Testis (tissue), 3 donors: ENCODE measurements around the gene PPP1R1A. TPM values are rescaled to one million over a fixed set of nuclear protein-coding genes. Genes with fewer than 3 reads are reported as not detected.
A peak's percentile ranks its signal among the peaks of the same experiment; 100 is the strongest.

Experiments
- DNase-seq: peaks from one replicate; pipeline ENCODE4 v3.0.0-alpha.2; 2019
- H3K27ac ChIP-seq, 2 donors: fragments of 200-600 bp; sonication (generic); one replicate each; pipeline ENCODE4 v1.5.1; 2019
- H3K27me3 ChIP-seq: fragments of 200-600 bp; sonication (generic); one replicate; pipeline ENCODE4 v1.5.1; 2019
- H3K36me3 ChIP-seq: fragments of 200-600 bp; sonication (generic); one replicate; pipeline ENCODE4 v1.5.1; 2017; ENCODE audit warnings: low read depth; ENCODE audit errors: missing control alignments
- H3K4me1 ChIP-seq: fragments of 200-600 bp; sonication (generic); one replicate; pipeline ENCODE4 v1.5.1; 2019
- H3K4me3 ChIP-seq, 2 donors: fragments of 200-600 bp; sonication (generic); one replicate each; pipeline ENCODE4 v1.5.1; 2017 to 2019
- H3K9me3 ChIP-seq: fragments of 200-600 bp; sonication (generic); one replicate; pipeline ENCODE4 v1.5.1; 2017
- CTCF ChIP-seq, 3 experiments: fragments of 450-650 bp in 2 of 3; fragments of 200-600 bp in 1 of 3; sonication (generic) in 1 of 3; IDR thresholded peaks; one replicate each; pipeline ENCODE4 v1.5.1; 2016 to 2019; ENCODE audit warnings: antibody characterized with exemption in 3 of 3, mild to moderate bottlenecking in 2 of 3, moderate library complexity in 1 of 3
- POLR2A ChIP-seq: fragments of 450-650 bp; IDR thresholded peaks from one replicate; pipeline ENCODE4 v1.6.1; 2017; ENCODE audit warnings: antibody characterized with exemption, mild to moderate bottlenecking, moderate library complexity
- WGBS, 2 donors: methylation state at CpG; one replicate each; pipeline ENCODE4 v1.1.5; 2018; 5-methylcytosine and 5-hydroxymethylcytosine counted together
- intact Hi-C: fragments of 100-400 bp; cut with DNase I; formaldehyde crosslinking; loops from one replicate; pipeline ENCODE4 v1.15.1; 2023; ENCODE audit warnings: low total_unique reads
- polyA plus RNA-seq: library from polyadenylated mRNA; stranded (reverse); fragments of 350-450 nt; fragmentation: Illumina TruSeq; extraction: RNeasy Lipid Tissue Mini Kit (QIAGEN cat#74804); gene quantifications from one replicate; pipeline ENCODE4 v1.2.3, GENCODE V29; 2014; ENCODE audit warnings: low read depth, low replicate concordance; ENCODE audit not compliant: insufficient read depth
- total RNA-seq, 2 donors: library from RNA; depleted of rRNA; stranded (reverse); fragments of >200 nt; gene quantifications; one replicate each; pipeline ENCODE4 v1.2.3, GENCODE V29; 2016

PPP1R1A gene
- total and polyA plus RNA-seq, 3 donors from 2014 or later: 6.1 to 6.9 (median 6.3) TPM

DNA sequence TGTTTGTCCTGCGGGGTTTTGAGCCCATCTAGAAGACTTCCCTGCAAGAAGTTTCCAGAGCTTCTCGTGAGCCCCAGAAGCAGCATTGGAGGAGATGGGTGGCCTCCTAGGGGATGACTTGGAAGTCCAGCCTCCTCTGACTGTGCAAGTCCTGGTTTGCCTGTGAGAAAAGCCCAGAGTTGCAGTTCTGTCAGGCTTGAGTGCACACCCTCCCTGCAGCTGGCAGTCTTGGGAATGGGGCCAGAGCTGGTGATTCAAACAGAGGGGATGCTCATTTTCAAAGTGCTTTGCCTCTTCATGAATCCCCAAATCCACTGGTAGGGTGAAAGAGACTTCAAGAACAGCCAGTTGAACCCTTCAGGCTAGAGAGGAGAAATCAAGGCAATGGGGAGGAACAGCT lies 3.9 kb upstream of the PPP1R1A start:
- intact Hi-C loops: no loop called here

GRCh38 chr12:54590978-54591591 lies 2.6 kb upstream of the PPP1R1A start:
- intact Hi-C loops: no loop called here
- no peak overlapping the region for H3K4me3 ChIP-seq
- no peaks in the 10 kb centered on the region for H3K9me3 ChIP-seq
- TF ChIP-seq CTCF (IDR thresholded peaks at IDR 0.05): no peak
- TF ChIP-seq POLR2A: no peak
- H3K4me1 ChIP-seq: peaks cover 13% of the 10 kb centered on the region
- DNase-seq: no peak
- no peaks in the 10 kb centered on the region for H3K36me3 ChIP-seq
- H3K27me3 ChIP-seq: no peaks in the 10 kb centered on the region
- 75 to 84% methylated on average over 7 of the region's 7 CpGs for WGBS, 2 donors
- no peak overlapping the region for H3K27ac ChIP-seq

More for the DNA sequence above, 3.9 kb upstream of the PPP1R1A start:
- no peak for DNase-seq
- TF ChIP-seq CTCF (IDR thresholded peaks at IDR 0.05): no peak
- no peak for TF ChIP-seq POLR2A
- H3K27me3 ChIP-seq: no peaks in the 10 kb centered on the region
- H3K36me3 ChIP-seq: no peaks in the 10 kb centered on the region
- no peak overlapping the region for H3K27ac ChIP-seq
- no peak overlapping the region for H3K4me3 ChIP-seq
- H3K4me1 ChIP-seq: peaks cover 19% of the 10 kb centered on the region
- WGBS, 2 donors: 93 to 95% methylated on average over 2 of the region's 2 CpGs
- no peaks in the 10 kb centered on the region for H3K9me3 ChIP-seq

- WGBS, 2 donors: 85 to 88% methylated on average over 5 of the region's 5 CpGs
- no peaks in the 10 kb centered on the region for H3K9me3 ChIP-seq
- no peak overlapping the region for H3K27ac ChIP-seq
- H3K36me3 ChIP-seq: no peaks in the 10 kb centered on the region
- H3K4me1 ChIP-seq: peaks cover 6% of the 10 kb centered on the region
- no peak for DNase-seq
- intact Hi-C loops: no loop called here
- H3K27me3 ChIP-seq: no peaks in the 10 kb centered on the region
- H3K4me3 ChIP-seq: no peak overlapping the region
- TF ChIP-seq CTCF (IDR thresholded peaks at IDR 0.05) (no peak), POLR2A (no peak)
These were observed 1.5 kb upstream of the PPP1R1A start for GRCh38 chr12:54589964-54590363.

GRCh38 chr12:54588890-54589267 lies 420 bp upstream of the PPP1R1A start:
- no peak overlapping the region for H3K27ac ChIP-seq
- intact Hi-C loops: no loop called here
- WGBS, 2 donors: 14 to 18% methylated on average over 13 of the region's 13 CpGs
- H3K4me1 ChIP-seq: peaks cover 6% of the 10 kb centered on the region
- no peak for DNase-seq
- H3K36me3 ChIP-seq: no peaks in the 10 kb centered on the region
- H3K9me3 ChIP-seq: no peaks in the 10 kb centered on the region
- no peaks in the 10 kb centered on the region for H3K27me3 ChIP-seq
- peak overlapping the region; percentile 40 to 52 for H3K4me3 ChIP-seq
- TF ChIP-seq CTCF (IDR thresholded peaks at IDR 0.05) (no peak), POLR2A (no peak)

- no peak overlapping the region for H3K4me3 ChIP-seq
- no peaks in the 10 kb centered on the region for H3K27me3 ChIP-seq
- H3K9me3 ChIP-seq: no peaks in the 10 kb centered on the region
- H3K27ac ChIP-seq: no peak overlapping the region
- peak; percentile 28 for DNase-seq
- peaks cover 6% of the 10 kb centered on the region for H3K4me1 ChIP-seq
- WGBS, 2 donors: 37 to 44% methylated on average over 5 of the region's 5 CpGs
- no peaks in the 10 kb centered on the region for H3K36me3 ChIP-seq
- TF ChIP-seq CTCF (IDR thresholded peaks at IDR 0.05) (no peak), POLR2A (no peak)
- intact Hi-C loops: no loop called here
These were observed 1.1 kb downstream of the PPP1R1A start for GRCh38 chr12:54587315-54587873.
